EH (cell line): ENCODE measurements around the gene UGT1A7.
"Not testable (repeated sequence)": the region's sequence is repeated elsewhere in the genome, so short reads cannot be mapped to it uniquely, and the experiment has no call there.

Experiments
- DNase-seq: peaks from one replicate; pipeline ENCODE4 v3.0.0-alpha.2; 2015; ENCODE audit warnings: low read depth

Gene UGT1A7

GRCh38 chr2:233680361-233681045, 1.2 kb upstream of the UGT1A7 start:
- DNase-seq = peak; percentile 65

DNA sequence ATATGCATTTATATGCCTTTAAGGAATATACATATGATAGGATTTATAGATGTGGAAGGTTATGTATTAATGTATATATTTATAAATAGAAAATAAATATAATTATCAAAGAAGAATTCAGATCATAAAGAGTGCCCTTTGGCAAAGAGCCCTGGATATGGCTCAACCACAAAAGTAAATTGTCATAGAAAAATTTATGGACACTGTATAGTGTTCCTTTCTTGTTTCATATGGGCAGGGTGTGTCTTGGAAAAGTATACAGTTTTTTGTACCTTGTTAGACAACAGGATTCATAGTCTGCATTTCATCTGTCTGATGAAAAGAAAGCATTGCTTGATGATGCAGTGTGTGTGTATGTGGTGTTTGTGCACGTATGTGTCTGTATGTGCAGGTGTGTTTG, 2.9 kb downstream of the UGT1A7 start:
- no peak for DNase-seq

- DNase-seq = no peak
These were observed 5.2 kb downstream of the UGT1A7 start for GRCh38 chr2:233686928-233687327.

GRCh38 chr2:233688341-233688740, 6.6 kb downstream of the UGT1A7 start:
- DNase-seq = no peak

DNA sequence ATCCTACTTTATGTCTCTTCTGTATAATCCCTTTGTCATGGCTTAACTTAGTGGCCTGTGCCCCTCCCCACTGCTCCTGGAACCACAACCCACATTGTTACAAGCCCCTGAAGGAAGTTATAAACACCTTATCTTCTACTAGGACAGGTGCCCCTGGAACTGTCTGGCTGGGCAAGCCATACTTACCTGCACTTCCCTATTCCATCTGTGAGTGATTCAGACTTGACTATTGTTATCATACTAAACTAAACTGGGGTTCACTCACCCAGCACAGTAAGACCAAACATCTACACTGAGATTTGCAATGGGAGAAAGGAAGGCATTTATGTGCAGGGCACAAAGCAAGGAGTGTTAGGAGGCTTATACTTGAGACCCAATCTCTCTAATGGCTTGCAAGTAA, 7.3 kb downstream of the UGT1A7 start:
- no peak for DNase-seq

GRCh38 chr2:233689501-233689900, 7.8 kb downstream of the UGT1A7 start:
- no peak for DNase-seq

- DNase-seq = peak; percentile 70
These were observed 8.7 kb downstream of the UGT1A7 start for GRCh38 chr2:233690444-233690843.

DNA sequence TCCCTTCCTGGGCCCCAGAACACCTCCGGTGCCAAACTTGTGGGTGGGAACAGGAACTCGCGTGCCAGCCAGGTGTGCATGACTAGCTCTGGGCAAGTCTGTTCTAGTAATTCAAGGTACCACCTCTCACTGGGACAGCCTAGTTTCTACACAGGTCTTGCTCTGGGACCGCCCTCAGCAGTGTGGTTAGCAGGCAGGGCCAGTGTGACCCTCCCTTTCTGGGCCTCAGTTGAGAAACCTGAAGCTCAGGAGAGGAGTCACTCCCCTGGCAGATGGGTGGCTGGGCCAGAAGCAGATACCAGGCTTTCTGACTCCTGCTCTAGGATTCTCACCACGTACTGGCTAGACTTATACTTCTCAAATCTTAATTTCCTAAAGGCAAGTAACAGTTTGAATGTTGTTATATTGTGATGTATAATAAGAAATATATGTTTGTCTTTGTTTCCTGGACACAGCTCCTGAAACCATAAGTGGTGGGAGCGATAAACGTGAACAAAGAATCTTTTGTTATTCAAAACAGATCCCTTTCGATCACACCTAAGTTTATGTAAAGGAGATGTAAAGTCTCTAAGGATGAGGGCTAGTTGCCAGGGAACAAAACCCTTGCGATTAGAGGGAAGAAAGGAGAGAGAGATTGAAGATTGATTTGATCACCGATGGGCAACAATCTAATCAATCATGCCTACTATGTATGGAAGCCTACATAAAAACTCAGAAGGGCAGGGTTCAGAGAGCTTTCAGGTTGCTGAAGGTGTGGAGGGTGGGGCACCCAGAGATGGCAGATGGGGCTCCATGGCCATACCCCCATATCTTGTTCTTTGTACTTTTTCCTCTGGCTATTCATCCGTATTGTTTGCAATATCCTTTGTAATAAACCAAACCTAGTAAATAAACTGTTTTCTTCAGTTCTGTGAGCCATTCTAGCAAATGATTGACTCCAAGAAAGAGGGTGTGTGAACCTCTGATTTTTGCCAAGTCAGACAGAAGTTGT, 10.0 kb downstream of the UGT1A7 start:
- no peak for DNase-seq

- no peak for DNase-seq
These were observed 10.9 kb downstream of the UGT1A7 start, which contains the start of gene UGT1A6 for GRCh38 chr2:233692648-233693047. UGT1A6 (plus strand) TSS chr2:233692890; CDS start chr2:233693005, 115 bp downstream.

DNA sequence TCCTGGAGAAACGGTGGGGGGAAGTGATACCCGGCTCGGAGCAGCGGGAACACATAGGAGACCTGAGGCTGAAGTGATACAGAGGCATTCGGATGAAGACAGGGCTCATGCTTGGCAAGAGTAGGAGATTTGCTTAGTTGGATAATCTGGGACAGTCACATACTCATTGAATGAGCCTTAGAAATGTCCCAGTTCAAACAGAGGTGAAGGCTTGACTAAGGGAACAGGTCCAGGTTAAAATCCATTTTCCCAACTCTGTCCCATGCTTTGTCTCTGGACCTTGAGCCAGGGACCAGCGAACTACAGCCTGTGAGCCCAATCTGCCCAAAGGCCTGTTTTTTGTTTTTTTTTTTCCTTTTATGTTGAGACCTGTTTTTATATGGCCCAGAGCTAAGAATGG, 12.3 kb downstream of the UGT1A7 start:
- peak; percentile 24 for DNase-seq

- no peak for DNase-seq
These were observed 17.0 kb downstream of the UGT1A7 start for GRCh38 chr2:233698740-233699139.

DNA sequence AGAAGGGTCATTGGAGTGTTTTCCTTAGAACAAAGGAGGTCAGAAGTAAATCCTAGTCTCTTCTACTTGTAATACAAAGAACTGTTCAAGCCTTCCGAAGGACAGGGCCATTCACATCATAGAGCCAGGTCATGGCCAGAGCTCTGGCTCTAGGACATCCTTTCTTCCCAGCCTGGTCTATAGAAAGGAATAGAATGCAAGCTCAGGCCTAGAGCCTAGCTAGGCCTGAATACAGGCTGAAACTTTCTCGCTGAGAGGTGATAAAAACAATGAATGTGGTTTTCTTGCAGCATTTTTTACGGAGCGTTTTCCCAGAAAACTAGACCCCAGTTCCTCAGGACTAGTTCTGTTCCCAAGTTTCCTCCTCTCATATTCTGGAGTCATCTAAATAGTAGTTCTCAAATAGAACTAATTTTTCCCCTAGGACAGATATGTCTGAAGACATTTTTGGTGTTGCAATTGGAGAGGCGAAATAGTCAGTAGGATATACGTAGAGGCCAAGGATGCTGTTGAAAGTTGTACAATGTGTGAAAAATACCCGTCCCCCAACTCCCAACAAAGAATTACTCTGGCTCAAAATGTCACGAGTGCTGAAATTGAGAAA, 17.8 kb downstream of the UGT1A7 start:
- no peak for DNase-seq

DNA sequence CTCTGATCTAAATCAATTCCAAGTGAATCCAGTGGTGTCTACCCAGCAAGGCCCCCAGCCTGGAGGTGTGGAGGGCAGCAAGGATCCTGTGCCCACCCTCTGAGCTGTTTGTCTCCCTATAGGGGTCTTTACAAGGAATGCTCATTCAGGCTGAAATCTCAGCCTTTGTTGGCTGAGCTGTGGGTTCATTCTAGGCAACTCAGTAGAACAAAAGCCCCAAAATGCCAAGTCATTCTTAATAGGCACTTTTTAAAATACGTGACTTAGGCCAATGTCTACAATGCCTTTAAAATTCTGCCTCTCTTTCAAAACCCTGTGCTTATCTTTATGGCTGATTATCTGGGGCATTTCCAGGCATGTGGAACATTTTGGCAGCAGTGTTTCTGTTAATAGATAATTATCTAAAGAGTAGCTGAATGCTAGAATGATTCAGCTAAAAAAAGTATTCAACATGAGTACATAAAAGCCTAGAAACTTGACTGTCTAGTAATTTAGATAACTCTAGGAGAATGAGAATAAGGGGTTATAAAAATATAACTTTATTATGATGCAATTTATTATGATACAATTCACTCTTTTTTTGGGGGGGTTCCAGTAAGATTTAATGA, 18.4 kb downstream of the UGT1A7 start:
- peak; percentile 98 for DNase-seq

DNA sequence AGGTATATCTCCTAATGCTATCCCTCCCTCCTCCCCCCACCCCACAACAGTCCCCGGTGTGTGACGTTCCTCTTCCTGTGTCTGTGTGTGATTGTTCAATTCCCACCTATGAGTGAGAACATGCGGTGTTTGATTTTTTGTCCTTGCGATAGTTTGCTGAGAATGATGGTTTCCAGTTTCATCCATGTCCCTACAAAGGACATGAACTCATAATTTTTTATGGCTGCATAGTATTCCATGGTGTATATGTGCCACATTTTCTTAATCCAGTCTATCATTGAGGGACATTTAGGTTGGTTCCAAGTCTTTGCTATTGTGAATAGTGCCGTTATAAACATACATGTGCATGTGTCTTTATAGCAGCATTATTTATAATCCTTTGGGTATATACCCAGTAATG, 19.1 kb downstream of the UGT1A7 start:
- DNase-seq = not testable (repeated sequence)

GRCh38 chr2:233702238-233702637, 20.5 kb downstream of the UGT1A7 start:
- no peak for DNase-seq

DNA sequence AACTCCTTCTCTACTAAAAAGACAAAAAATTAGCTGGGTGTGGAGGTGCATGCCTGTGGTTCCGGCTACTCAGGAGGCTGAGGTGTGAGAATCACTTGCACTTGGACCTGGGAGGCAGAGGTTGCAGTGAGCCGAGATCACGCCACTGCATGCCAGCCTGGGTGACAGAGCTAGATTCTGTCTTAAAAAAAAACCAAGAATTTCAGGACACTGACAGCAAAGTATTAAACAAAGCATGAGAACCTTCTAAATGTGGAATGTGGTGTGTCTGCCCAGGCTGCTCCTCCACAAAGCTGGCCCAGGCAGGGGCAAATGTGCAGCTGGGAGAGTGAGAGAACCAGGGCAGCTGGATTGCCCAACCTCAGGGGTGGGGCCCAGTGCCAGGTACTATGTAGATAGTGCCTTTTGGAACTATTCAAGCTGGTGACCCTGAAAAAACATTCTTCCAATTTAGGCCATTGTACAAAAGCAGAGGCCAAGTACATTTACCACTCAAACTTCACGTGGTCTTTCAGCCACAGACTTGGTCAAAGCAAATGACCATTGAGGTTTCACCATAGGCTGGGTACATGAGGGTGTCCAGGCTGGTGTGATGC, 24.3 kb downstream of the UGT1A7 start:
- DNase-seq = peak; percentile 87

GRCh38 chr2:233706720-233707119, 25.0 kb downstream of the UGT1A7 start:
- DNase-seq = peak; percentile 85

GRCh38 chr2:233707940-233708644, 26.4 kb downstream of the UGT1A7 start:
- DNase-seq = peak; percentile 57

DNA sequence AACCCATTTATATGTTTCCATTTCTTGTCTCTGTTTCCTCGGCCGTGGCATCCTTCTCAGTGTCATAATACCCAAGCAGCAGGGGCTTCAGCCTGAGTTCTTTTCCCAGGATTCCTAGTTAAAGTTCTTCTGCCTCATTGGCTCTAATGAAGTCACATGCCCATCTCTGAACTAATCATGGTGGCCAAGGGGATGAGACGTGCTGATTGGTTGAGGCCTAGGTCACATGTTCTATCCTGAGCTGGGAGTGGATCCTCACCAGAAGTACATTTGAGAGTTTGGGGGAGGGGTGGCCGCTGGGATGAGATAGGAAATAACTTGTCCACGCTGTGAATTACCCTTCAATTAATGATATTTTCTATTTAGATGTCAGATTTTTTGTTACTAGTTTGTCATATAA, 27.2 kb downstream of the UGT1A7 start:
- no peak for DNase-seq

GRCh38 chr2:233711312-233712008, 29.8 kb downstream of the UGT1A7 start:
- peak; percentile 88 for DNase-seq
